Activated CD4-positive, alpha-beta T cell treated with anti-CD3 and anti-CD28 coated beads, Interleukin-2, amount 10 ng/mL, durations not matched to agents 24 days and 14 days (primary cell): ENCODE data around the gene ZNF264. TPM values are rescaled to one million over a fixed set of nuclear protein-coding genes. Genes with fewer than 3 reads are reported as not detected.

Experiments
- DNase-seq: peaks from one replicate; pipeline ENCODE4 v3.0.0; 2022
- H3K27ac Mint-ChIP-seq: one replicate; pipeline ENCODE4 v1.8.0; 2022; ENCODE audit warnings: mild to moderate bottlenecking, mixed read lengths
- H3K27me3 Mint-ChIP-seq: one replicate; pipeline ENCODE4 v1.8.0; 2022; ENCODE audit warnings: mixed read lengths
- H3K36me3 Mint-ChIP-seq: one replicate; pipeline ENCODE4 v1.8.0; 2022; ENCODE audit warnings: low read depth, mild to moderate bottlenecking, mixed read lengths
- H3K4me1 Mint-ChIP-seq: one replicate; pipeline ENCODE4 v1.8.0; 2021; ENCODE audit warnings: mixed read lengths
- H3K4me3 Mint-ChIP-seq: one replicate; pipeline ENCODE4 v1.8.0; 2022; ENCODE audit warnings: mild to moderate bottlenecking, moderate library complexity, mixed read lengths
- H3K9me3 Mint-ChIP-seq: one replicate; pipeline ENCODE4 v1.8.0; 2021; ENCODE audit warnings: mixed read lengths
- intact Hi-C: fragments of 100-400 bp; cut with micrococcal nuclease; formaldehyde crosslinking; loops from one replicate; pipeline ENCODE4 v1.15.1; 2023
- total RNA-seq: library from RNA; stranded (reverse); gene quantifications from 2 replicates; pipeline ENCODE4 v1.2.3, GENCODE V29; 2022

The ZNF264 gene
- total RNA-seq, 1 donor from 2014 or later: 18.0 TPM

GRCh38 chr19:57263244-57263741 lies 72.0 kb downstream of the ZNF264 start:
- Mint-ChIP-seq H3K36me3 (peaks cover 46% of the 10 kb centered on the region), H3K4me3 (no peak overlapping the region), H3K9me3 (peaks cover 57% of the 10 kb centered on the region), H3K4me1 (no peaks in the 10 kb centered on the region), H3K27me3 (no peaks in the 10 kb centered on the region), H3K27ac (no peak overlapping the region)
- intact Hi-C loops: no loop called here
- no peak for DNase-seq

- intact Hi-C loops: no loop called here
- Mint-ChIP-seq H3K4me3 (no peak overlapping the region), H3K36me3 (peaks cover 17% of the 10 kb centered on the region), H3K27me3 (no peaks in the 10 kb centered on the region), H3K4me1 (no peaks in the 10 kb centered on the region), H3K9me3 (peaks cover 37% of the 10 kb centered on the region), H3K27ac (no peak overlapping the region)
- DNase-seq: no peak
Observed at GRCh38 chr19:57267291-57267690, 76.0 kb downstream of the ZNF264 start.

GRCh38 chr19:57269515-57270250 lies 78.4 kb downstream of the ZNF264 start:
- Mint-ChIP-seq H3K4me3 (no peak overlapping the region), H3K4me1 (no peaks in the 10 kb centered on the region), H3K36me3 (peaks cover 12% of the 10 kb centered on the region), H3K9me3 (peaks cover 31% of the 10 kb centered on the region), H3K27ac (no peak overlapping the region), H3K27me3 (no peaks in the 10 kb centered on the region)
- no peak for DNase-seq
- intact Hi-C loops: no loop called here

- Mint-ChIP-seq H3K36me3 (peaks cover 13% of the 10 kb centered on the region), H3K4me1 (no peaks in the 10 kb centered on the region), H3K4me3 (no peak overlapping the region), H3K27me3 (no peaks in the 10 kb centered on the region), H3K27ac (no peak overlapping the region), H3K9me3 (peaks cover 20% of the 10 kb centered on the region)
- intact Hi-C loops: no loop called here
- no peak for DNase-seq
Observed at GRCh38 chr19:57271280-57271679, 80.0 kb downstream of the ZNF264 start.

Other genes with a start within 250 kb of the ZNF264 start
- gene USP29, start 71.5 kb upstream of the ZNF264 start, total RNA-seq: not detected in 2 replicates
- gene ZIM3, start 46.3 kb upstream of the ZNF264 start, total RNA-seq: not detected in 2 replicates
- not detected in 2 replicates for gene DUXA, start 24.0 kb upstream of the ZNF264 start, total RNA-seq
- 0.33 TPM in 1 of 2 replicates, not detected in the other for gene AURKC, start 39.5 kb downstream of the ZNF264 start, total RNA-seq
- gene ZNF805, start 49.1 kb downstream of the ZNF264 start, total RNA-seq: 7.6 and 8.6 TPM in 2 replicates
- gene ZNF460, start 89.0 kb downstream of the ZNF264 start, total RNA-seq: 42.3 and 49.1 TPM in 2 replicates
- gene ZNF543, start 129.0 kb downstream of the ZNF264 start, total RNA-seq: 4.9 and 5.3 TPM in 2 replicates
- 5.3 and 5.8 TPM in 2 replicates for gene ZNF304, start 159.8 kb downstream of the ZNF264 start, total RNA-seq
- 4.1 and 4.3 TPM in 2 replicates for gene TRAPPC2B, start 172.1 kb downstream of the ZNF264 start, total RNA-seq
- gene ZNF547, start 172.1 kb downstream of the ZNF264 start, total RNA-seq: 1.3 and 1.6 TPM in 2 replicates
- 10.6 and 12.7 TPM in 2 replicates for gene ZNF548, start 198.4 kb downstream of the ZNF264 start, total RNA-seq
- 7.4 and 7.8 TPM in 2 replicates for gene ZNF17, start 219.7 kb downstream of the ZNF264 start, total RNA-seq
- gene ZNF749, start 243.8 kb downstream of the ZNF264 start, total RNA-seq: 22.5 and 26.5 TPM in 2 replicates